ENCODE results near the gene NOD2. TPM values are rescaled to one million over a fixed set of nuclear protein-coding genes. Genes with fewer than 3 reads are reported as not detected.

Gene NOD2
- total RNA-seq, 4 donors from 2014 or later: 0.41 to 2.6 (median 2.2) TPM; not detected in 1

DNA sequence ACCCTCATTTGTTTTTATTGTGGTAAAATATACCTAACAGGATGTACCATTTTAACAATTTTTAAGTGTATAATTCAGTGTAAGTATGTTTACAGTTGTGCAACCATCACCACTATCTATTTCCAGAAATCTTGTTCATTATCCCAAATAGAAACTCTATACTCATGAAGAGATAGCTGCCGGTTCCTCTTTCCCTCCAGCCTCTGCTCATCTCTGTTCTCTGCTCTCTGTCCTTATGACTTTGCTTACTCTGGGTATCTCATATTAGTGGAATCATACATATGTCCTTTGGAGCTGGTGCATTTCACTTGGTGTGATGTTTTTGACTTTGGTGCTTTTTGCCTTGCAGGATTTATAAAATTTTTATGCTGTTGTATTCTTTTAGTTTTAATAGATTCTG, 67.9 kb downstream of the NOD2 start:
- peaks cover 0 to 19% (median 0%) of the 10 kb centered on the region in 4 donors for H3K4me1 ChIP-seq
- in situ Hi-C loops (cut with MboI; ENCODE audit: low pct_ligation_motif_present in 1 of 4, low pct_unique_long_range_greater_than_20kb in 1 of 4, low sequenced_read_pairs in 3 of 4): no loop called here
- H3K36me3 ChIP-seq: peaks cover 0 to 27% (median 4%) of the 10 kb centered on the region in 4 donors
- H3K4me3 ChIP-seq: no peak overlapping the region
- H3K9me3 ChIP-seq: peaks cover 0 to 9% of the 10 kb centered on the region in 2 donors
- no peak overlapping the region for H3K27ac ChIP-seq
- H3K27me3 ChIP-seq: no peaks in the 10 kb centered on the region
- WGBS, 2 donors (ENCODE audit: low coverage in 1 of 2): 59 to 60% methylated on average over 1 of the region's 1 CpG
- intact Hi-C loops (cut with DNase I; ENCODE audit: low total_unique reads): no loop called here
- TF ChIP-seq POLR2AphosphoS5 (IDR thresholded peaks at IDR 0.05): no peak
- TF ChIP-seq POLR2A (IDR thresholded peaks at IDR 0.05): no peak
- TF ChIP-seq, protein P1, sequence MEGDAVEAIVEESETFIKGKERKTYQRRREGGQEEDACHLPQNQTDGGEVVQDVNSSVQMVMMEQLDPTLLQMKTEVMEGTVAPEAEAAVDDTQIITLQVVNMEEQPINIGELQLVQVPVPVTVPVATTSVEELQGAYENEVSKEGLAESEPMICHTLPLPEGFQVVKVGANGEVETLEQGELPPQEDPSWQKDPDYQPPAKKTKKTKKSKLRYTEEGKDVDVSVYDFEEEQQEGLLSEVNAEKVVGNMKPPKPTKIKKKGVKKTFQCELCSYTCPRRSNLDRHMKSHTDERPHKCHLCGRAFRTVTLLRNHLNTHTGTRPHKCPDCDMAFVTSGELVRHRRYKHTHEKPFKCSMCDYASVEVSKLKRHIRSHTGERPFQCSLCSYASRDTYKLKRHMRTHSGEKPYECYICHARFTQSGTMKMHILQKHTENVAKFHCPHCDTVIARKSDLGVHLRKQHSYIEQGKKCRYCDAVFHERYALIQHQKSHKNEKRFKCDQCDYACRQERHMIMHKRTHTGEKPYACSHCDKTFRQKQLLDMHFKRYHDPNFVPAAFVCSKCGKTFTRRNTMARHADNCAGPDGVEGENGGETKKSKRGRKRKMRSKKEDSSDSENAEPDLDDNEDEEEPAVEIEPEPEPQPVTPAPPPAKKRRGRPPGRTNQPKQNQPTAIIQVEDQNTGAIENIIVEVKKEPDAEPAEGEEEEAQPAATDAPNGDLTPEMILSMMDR (IDR thresholded peaks at IDR 0.05): no peak
- no peak for DNase-seq

GRCh38 chr16:50762241-50762640, 68.8 kb downstream of the NOD2 start:
- TF ChIP-seq EP300 (IDR thresholded peaks at IDR 0.05; ENCODE audit: low read depth) (no peak), POLR2AphosphoS5 (IDR thresholded peaks at IDR 0.05) (no peak), POLR2A (IDR thresholded peaks at IDR 0.05) (no peak)
- TF ChIP-seq, protein P1 (IDR thresholded peaks at IDR 0.05): no peak
- no peak for DNase-seq
- Histone ChIP-seq H3K27ac (no peak overlapping the region), H3K36me3 (peaks cover 0 to 28% (median 4%) of the 10 kb centered on the region in 4 donors), H3K27me3 (no peaks in the 10 kb centered on the region), H3K4me3 (no peak overlapping the region), H3K9me3 (peaks cover 0 to 11% of the 10 kb centered on the region in 2 donors), H3K4me1 (peaks cover 0 to 19% (median 0%) of the 10 kb centered on the region in 4 donors)
- whole genome bisulfite sequencing, 2 donors (ENCODE audit: low coverage in 1 of 2): 81 to 86% methylated on average over 3 of the region's 3 CpGs
- intact Hi-C loops (cut with DNase I; ENCODE audit: low total_unique reads) (no loop called here), in situ Hi-C loops (cut with MboI; ENCODE audit: low pct_ligation_motif_present in 1 of 4, low pct_unique_long_range_greater_than_20kb in 1 of 4, low sequenced_read_pairs in 3 of 4) (no loop called here)

DNA sequence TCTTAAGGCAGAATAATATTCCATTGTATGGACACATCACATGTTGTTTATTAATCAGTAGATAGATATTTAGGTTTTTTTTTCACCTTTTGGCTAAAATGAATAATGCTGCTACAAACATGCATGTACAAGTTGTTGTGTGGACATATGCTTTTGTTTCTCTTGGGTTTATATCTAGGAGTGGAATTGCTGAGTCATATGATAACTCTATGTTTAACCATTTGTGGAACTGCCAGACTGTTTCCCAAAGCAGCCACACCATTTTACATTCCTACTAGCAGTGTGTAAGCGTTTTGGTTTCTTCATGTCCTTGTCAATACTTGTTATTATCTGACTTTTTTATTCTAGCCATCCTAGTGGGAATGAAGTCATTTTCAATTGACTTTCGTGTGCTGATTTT, 69.8 kb downstream of the NOD2 start:
- WGBS, 2 donors (ENCODE audit: low coverage in 1 of 2): 89 to 90% methylated on average over 2 of the region's 2 CpGs
- intact Hi-C loops (cut with DNase I; ENCODE audit: low total_unique reads): no loop called here

DNA sequence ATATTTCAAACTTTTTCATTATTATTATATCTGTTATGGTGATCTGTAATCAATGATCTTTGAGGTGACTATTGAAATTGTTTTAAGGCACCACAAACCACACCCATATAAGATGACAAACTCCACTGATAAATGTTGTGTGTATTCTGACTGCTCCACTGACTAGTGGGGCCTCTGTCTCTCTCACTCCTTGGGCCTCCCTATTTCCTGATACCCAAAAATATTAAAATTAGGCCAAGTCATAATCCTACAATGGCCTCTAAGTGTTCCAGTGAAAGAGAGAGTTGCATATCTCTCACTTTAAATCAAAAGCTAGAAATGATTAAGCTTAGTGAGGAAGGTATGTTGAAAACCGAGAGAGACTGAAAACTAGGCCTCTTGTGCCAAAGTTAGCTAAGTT, 71.9 kb downstream of the NOD2 start:
- H3K4me1 ChIP-seq: peaks cover 0 to 16% (median 0%) of the 10 kb centered on the region in 4 donors
- intact Hi-C loops (cut with DNase I; ENCODE audit: low total_unique reads) (no loop called here), in situ Hi-C loops (cut with MboI; ENCODE audit: low pct_ligation_motif_present in 1 of 4, low pct_unique_long_range_greater_than_20kb in 1 of 4, low sequenced_read_pairs in 3 of 4) (no loop called here)
- TF ChIP-seq EP300 (IDR thresholded peaks at IDR 0.05; ENCODE audit: low read depth) (no peak), POLR2A (IDR thresholded peaks at IDR 0.05) (no peak), POLR2AphosphoS5 (IDR thresholded peaks at IDR 0.05) (no peak)
- TF ChIP-seq, protein P1 (IDR thresholded peaks at IDR 0.05): no peak
- H3K27me3 ChIP-seq: no peaks in the 10 kb centered on the region
- H3K27ac ChIP-seq: no peak overlapping the region
- peaks cover 0 to 11% of the 10 kb centered on the region in 2 donors for H3K9me3 ChIP-seq
- no peak for DNase-seq
- 79 to 100% methylated on average over 1 of the region's 1 CpG for WGBS, 2 donors (ENCODE audit: low coverage in 1 of 2)
- peaks cover 0 to 28% (median 4%) of the 10 kb centered on the region in 4 donors for H3K36me3 ChIP-seq
- H3K4me3 ChIP-seq: no peak overlapping the region

More for the DNA sequence above, 69.8 kb downstream of the NOD2 start:
- TF ChIP-seq POLR2AphosphoS5 (IDR thresholded peaks at IDR 0.05) (no peak), EP300 (IDR thresholded peaks at IDR 0.05; ENCODE audit: low read depth) (no peak), POLR2A (IDR thresholded peaks at IDR 0.05) (no peak)
- TF ChIP-seq, protein P1 (IDR thresholded peaks at IDR 0.05): no peak
- Histone ChIP-seq H3K4me3 (no peak overlapping the region), H3K4me1 (peaks cover 0 to 19% (median 0%) of the 10 kb centered on the region in 4 donors), H3K9me3 (peaks cover 0 to 11% of the 10 kb centered on the region in 2 donors), H3K27me3 (no peaks in the 10 kb centered on the region), H3K36me3 (peaks cover 0 to 28% (median 4%) of the 10 kb centered on the region in 4 donors), H3K27ac (no peak overlapping the region)
- DNase-seq: no peak
- in situ Hi-C loops (cut with MboI; ENCODE audit: low pct_ligation_motif_present in 1 of 4, low pct_unique_long_range_greater_than_20kb in 1 of 4, low sequenced_read_pairs in 3 of 4): no loop called here

Data from transverse colon (tissue), 4 donors.